GM23338 (cell line): ENCODE measurements around the gene ARL11. TPM values are rescaled to one million over a fixed set of nuclear protein-coding genes. Genes with fewer than 3 reads are reported as not detected.

Experiments used
- ATAC-seq: fragments of 200-7000 bp; cut with Tn5 transposase; 3 replicates; pipeline ENCODE4 v1.9.1; 2020
- DNase-seq: peaks from one replicate; pipeline ENCODE4 v3.0.0-alpha.2; 2015; ENCODE audit warnings: low spot score
- H2AFZ ChIP-seq: fragments of 200-600 bp; sonication (generic); 2 replicates; pipeline ENCODE4 v1.8.0; 2016; ENCODE audit warnings: antibody characterized with exemption, mild to moderate bottlenecking, moderate library complexity
- H3F3A ChIP-seq: fragments of 200-600 bp; sonication (generic); replicated peaks from 2 replicates; pipeline ENCODE4 v1.8.0; 2017; ENCODE audit warnings: antibody characterized with exemption, mixed run types, low read depth
- H3K27ac ChIP-seq: fragments of 200-600 bp; sonication (generic); 2 replicates; pipeline ENCODE4 v1.6.1; 2016; ENCODE audit warnings: low read depth
- H3K27me3 ChIP-seq: fragments of 200-600 bp; sonication (generic); 2 replicates; pipeline ENCODE4 v1.8.0; 2016; ENCODE audit warnings: mild to moderate bottlenecking, mixed run types, moderate library complexity; ENCODE audit not compliant: insufficient read depth
- H3K36me3 ChIP-seq: fragments of 200-600 bp; sonication (generic); 2 replicates; pipeline ENCODE4 v1.8.0; 2016; ENCODE audit warnings: mild to moderate bottlenecking; ENCODE audit not compliant: insufficient read depth
- H3K4me1 ChIP-seq: fragments of 200-600 bp; sonication (generic); 2 replicates; pipeline ENCODE4 v1.8.0; 2016; ENCODE audit warnings: mild to moderate bottlenecking, moderate library complexity; ENCODE audit not compliant: insufficient read depth
- H3K4me2 ChIP-seq: fragments of 200-600 bp; sonication (generic); 2 replicates; pipeline ENCODE4 v1.7.1; 2017; ENCODE audit warnings: mixed run types
- H3K4me3 ChIP-seq: fragments of 200-600 bp; sonication (generic); 2 replicates; pipeline ENCODE4 v1.6.1; 2016; ENCODE audit warnings: mixed run types
- H3K79me2 ChIP-seq: fragments of 200-600 bp; sonication (generic); replicated peaks from 2 replicates; pipeline ENCODE4 v1.8.0; 2017; ENCODE audit warnings: mild to moderate bottlenecking; ENCODE audit not compliant: insufficient read depth
- H3K9me2 ChIP-seq: fragments of 200-600 bp; sonication (generic); 2 replicates; pipeline ENCODE4 v1.8.0; 2017; ENCODE audit not compliant: insufficient read depth
- H4K20me1 ChIP-seq: fragments of 200-600 bp; sonication (generic); replicated peaks from 2 replicates; pipeline ENCODE4 v1.8.0; 2017; ENCODE audit warnings: mild to moderate bottlenecking; ENCODE audit not compliant: insufficient read depth
- H3K27ac Mint-ChIP-seq: 2 replicates; pipeline ENCODE4 v1.8.0; 2020; ENCODE audit warnings: inconsistent platforms, mild to moderate bottlenecking, moderate library complexity, mixed read lengths
- H3K27me3 Mint-ChIP-seq: 3 replicates; pipeline ENCODE4 v1.8.0; 2022; ENCODE audit warnings: low read depth, mild to moderate bottlenecking, moderate library complexity, mixed read lengths, inconsistent platforms; ENCODE audit not compliant: insufficient read depth, poor library complexity
- H3K36me3 Mint-ChIP-seq: 3 replicates; pipeline ENCODE4 v1.8.0; 2021; ENCODE audit warnings: low read depth, mild to moderate bottlenecking, inconsistent platforms, moderate library complexity, mixed read lengths
- H3K4me1 Mint-ChIP-seq: 3 replicates; pipeline ENCODE4 v1.8.0; 2020; ENCODE audit warnings: mild to moderate bottlenecking, inconsistent platforms, mixed read lengths
- H3K4me3 Mint-ChIP-seq: 3 replicates; pipeline ENCODE4 v1.8.0; 2021; ENCODE audit warnings: moderate library complexity, mild to moderate bottlenecking, inconsistent platforms, mixed read lengths
- H3K9me3 Mint-ChIP-seq: 3 replicates; pipeline ENCODE4 v1.8.0; 2020; ENCODE audit warnings: moderate library complexity, mild to moderate bottlenecking, inconsistent platforms, mixed read lengths
- CREB1 ChIP-seq: fragments of 250-450 bp; sonication (Bioruptor Pico); IDR thresholded peaks from 2 replicates; pipeline ENCODE4 v1.5.0; 2020; ENCODE audit warnings: low read depth, mild to moderate bottlenecking, moderate library complexity
- EZH2phosphoT487 ChIP-seq: fragments of 200-600 bp; sonication (generic); IDR thresholded peaks from one replicate; pipeline ENCODE4 v1.8.1; 2018; ENCODE audit warnings: antibody characterized with exemption; ENCODE audit not compliant: unreplicated experiment
- NANOG ChIP-seq: IDR thresholded peaks from 2 replicates; pipeline ENCODE4 v1.6.1; 2016; ENCODE audit warnings: antibody characterized with exemption, borderline replicate concordance
- POLR2AphosphoS5 ChIP-seq: IDR thresholded peaks from 2 replicates; pipeline ENCODE4 v1.6.1; 2016; ENCODE audit warnings: antibody characterized with exemption, low read depth
- ZNF331 ChIP-seq: fragments of 250-450 bp; sonication (Bioruptor Pico); IDR thresholded peaks from 2 replicates; pipeline ENCODE4 v1.5.0; 2020; ENCODE audit warnings: low read depth, mild to moderate bottlenecking, moderate library complexity
- polyA plus RNA-seq: library from polyadenylated mRNA; unstranded; fragments of >200 nt; fragmentation: Nextera tagmentation; extraction: Ambion mirVana; gene quantifications from 2 replicates; pipeline ENCODE4 v1.2.1, GENCODE V29; 2016
- total RNA-seq: library from RNA; depleted of rRNA; stranded (reverse); fragments of >200 nt; shearing (Covaris generic); gene quantifications from 2 replicates; pipeline ENCODE4 v1.2.3, GENCODE V29; 2014
- TF ChIP-seq, protein P1 (sequence below): fragments of 250-450 bp; sonication (Bioruptor Pico); IDR thresholded peaks from 2 replicates; pipeline ENCODE4 v1.5.0; 2020; ENCODE audit warnings: mild to moderate bottlenecking, moderate library complexity
- TF ChIP-seq, protein P2 (sequence below): IDR thresholded peaks from 2 replicates; pipeline ENCODE4 v1.6.1; 2016; ENCODE audit warnings: antibody characterized with exemption
- TF ChIP-seq, protein P3 (sequence below): IDR thresholded peaks from one replicate; pipeline ENCODE4 v1.6.1; 2018; ENCODE audit warnings: antibody characterized with exemption; ENCODE audit not compliant: unreplicated experiment

Gene ARL11
- total and polyA plus RNA-seq, 2 experiments from 2014 or later: 0.32 to 0.52 TPM

DNA sequence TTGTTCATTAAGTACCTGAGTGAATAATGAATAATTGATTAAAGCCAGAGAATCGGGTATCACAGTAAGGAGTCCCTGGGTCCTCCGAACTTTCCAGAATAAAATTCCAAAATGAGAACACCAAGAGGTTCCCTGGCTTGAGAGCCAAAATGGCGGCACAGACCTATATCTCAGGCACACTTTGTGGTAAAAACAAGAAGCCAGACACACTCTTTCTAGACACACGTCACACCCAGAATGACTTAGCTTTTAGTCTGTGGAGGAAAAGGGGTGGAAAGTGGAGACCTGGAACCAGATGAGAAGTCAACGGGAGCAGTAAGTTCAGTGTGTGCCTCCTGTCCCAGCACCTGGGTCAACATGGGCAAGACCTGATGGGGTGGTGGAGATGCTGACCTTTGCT lies 8.4 kb downstream of the ARL11 start (continued):
- TF ChIP-seq, protein P1, sequence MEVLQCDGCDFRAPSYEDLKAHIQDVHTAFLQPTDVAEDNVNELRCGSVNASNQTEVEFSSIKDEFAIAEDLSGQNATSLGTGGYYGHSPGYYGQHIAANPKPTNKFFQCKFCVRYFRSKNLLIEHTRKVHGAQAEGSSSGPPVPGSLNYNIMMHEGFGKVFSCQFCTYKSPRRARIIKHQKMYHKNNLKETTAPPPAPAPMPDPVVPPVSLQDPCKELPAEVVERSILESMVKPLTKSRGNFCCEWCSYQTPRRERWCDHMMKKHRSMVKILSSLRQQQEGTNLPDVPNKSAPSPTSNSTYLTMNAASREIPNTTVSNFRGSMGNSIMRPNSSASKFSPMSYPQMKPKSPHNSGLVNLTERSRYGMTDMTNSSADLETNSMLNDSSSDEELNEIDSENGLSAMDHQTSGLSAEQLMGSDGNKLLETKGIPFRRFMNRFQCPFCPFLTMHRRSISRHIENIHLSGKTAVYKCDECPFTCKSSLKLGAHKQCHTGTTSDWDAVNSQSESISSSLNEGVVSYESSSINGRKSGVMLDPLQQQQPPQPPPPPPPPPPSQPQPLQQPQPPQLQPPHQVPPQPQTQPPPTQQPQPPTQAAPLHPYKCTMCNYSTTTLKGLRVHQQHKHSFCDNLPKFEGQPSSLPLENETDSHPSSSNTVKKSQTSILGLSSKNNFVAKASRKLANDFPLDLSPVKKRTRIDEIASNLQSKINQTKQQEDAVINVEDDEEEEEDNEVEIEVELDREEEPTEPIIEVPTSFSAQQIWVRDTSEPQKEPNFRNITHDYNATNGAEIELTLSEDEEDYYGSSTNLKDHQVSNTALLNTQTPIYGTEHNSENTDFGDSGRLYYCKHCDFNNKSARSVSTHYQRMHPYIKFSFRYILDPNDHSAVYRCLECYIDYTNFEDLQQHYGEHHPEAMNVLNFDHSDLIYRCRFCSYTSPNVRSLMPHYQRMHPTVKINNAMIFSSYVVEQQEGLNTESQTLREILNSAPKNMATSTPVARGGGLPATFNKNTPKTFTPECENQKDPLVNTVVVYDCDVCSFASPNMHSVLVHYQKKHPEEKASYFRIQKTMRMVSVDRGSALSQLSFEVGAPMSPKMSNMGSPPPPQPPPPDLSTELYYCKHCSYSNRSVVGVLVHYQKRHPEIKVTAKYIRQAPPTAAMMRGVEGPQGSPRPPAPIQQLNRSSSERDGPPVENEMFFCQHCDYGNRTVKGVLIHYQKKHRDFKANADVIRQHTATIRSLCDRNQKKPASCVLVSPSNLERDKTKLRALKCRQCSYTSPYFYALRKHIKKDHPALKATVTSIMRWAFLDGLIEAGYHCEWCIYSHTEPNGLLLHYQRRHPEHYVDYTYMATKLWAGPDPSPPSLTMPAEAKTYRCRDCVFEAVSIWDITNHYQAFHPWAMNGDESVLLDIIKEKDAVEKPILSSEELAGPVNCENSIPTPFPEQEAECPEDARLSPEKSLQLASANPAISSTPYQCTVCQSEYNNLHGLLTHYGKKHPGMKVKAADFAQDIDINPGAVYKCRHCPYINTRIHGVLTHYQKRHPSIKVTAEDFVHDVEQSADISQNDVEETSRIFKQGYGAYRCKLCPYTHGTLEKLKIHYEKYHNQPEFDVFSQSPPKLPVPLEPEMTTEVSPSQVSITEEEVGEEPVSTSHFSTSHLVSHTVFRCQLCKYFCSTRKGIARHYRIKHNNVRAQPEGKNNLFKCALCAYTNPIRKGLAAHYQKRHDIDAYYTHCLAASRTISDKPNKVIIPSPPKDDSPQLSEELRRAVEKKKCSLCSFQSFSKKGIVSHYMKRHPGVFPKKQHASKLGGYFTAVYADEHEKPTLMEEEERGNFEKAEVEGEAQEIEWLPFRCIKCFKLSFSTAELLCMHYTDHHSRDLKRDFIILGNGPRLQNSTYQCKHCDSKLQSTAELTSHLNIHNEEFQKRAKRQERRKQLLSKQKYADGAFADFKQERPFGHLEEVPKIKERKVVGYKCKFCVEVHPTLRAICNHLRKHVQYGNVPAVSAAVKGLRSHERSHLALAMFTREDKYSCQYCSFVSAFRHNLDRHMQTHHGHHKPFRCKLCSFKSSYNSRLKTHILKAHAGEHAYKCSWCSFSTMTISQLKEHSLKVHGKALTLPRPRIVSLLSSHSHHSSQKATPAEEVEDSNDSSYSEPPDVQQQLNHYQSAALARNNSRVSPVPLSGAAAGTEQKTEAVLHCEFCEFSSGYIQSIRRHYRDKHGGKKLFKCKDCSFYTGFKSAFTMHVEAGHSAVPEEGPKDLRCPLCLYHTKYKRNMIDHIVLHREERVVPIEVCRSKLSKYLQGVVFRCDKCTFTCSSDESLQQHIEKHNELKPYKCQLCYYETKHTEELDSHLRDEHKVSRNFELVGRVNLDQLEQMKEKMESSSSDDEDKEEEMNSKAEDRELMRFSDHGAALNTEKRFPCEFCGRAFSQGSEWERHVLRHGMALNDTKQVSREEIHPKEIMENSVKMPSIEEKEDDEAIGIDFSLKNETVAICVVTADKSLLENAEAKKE (CRISPR knock-in tag): no peak
- TF ChIP-seq, protein P2, sequence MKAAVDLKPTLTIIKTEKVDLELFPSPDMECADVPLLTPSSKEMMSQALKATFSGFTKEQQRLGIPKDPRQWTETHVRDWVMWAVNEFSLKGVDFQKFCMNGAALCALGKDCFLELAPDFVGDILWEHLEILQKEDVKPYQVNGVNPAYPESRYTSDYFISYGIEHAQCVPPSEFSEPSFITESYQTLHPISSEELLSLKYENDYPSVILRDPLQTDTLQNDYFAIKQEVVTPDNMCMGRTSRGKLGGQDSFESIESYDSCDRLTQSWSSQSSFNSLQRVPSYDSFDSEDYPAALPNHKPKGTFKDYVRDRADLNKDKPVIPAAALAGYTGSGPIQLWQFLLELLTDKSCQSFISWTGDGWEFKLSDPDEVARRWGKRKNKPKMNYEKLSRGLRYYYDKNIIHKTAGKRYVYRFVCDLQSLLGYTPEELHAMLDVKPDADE: no peak
- no peak for TF ChIP-seq CREB1

DNA sequence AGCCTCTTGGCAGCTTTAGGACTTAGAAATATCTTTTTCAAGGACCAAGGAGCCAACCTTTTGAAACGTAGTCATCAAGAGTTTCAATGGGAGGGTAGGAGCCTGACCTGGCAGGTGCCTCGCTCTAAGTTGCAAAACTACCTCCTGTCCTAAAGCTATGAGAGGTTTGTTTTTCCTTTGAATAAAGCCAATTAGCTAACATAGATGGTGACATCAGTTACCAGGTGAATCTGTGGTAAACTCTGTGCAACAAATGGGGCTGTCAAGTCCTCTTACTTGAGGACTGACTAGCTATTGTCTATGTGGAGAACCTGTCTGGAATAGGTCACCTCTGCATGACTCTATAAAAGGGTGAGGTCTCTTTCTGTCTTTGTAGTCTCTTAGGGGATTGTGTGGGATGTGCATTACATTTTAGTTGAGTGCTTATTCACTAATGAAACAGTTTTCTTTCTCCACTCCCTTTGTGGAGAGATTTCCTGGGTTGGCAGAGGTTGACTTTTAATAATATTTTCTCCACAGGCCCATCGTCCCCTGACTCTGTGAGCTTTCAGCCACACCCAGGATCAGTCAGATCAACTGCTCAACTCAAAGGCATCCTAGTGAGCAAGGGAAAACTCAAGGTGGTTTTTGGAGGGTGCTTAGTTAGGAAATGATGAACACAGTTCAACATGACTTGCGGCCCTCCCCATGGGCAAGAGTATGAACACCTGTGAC lies 9.9 kb downstream of the ARL11 start:
- Mint-ChIP-seq H3K27ac (no peak overlapping the region), H3K27me3 (peaks cover 1% of the 10 kb centered on the region), H3K36me3 (0 out of 3 replicates have a peak, but pooled peaks cover 4% of the 10 kb centered on the region), H3K9me3 (no peaks in the 10 kb centered on the region), H3K4me1 (peaks cover 25% of the 10 kb centered on the region), H3K4me3 (no peak overlapping the region)
- peaks cover 14% of the 10 kb centered on the region; the same call in 1 of the 2 replicates for H3K4me1 ChIP-seq
- H3K4me3 ChIP-seq: no peak overlapping the region
- no peak overlapping the region for H2AFZ ChIP-seq
- H3K4me2 ChIP-seq: no peak overlapping the region
- no peaks in the 10 kb centered on the region for H4K20me1 ChIP-seq
- H3K79me2 ChIP-seq: no peaks in the 10 kb centered on the region
- H3K27me3 ChIP-seq: no peaks in the 10 kb centered on the region
- H3K9me2 ChIP-seq: peaks cover 10% of the 10 kb centered on the region; the same call in 1 of the 2 replicates
- H3K36me3 ChIP-seq: no peaks in the 10 kb centered on the region
- H3K27ac ChIP-seq: no peak overlapping the region
- DNase-seq (no peak), ATAC-seq (no peak)
- 0 out of 2 replicates have a peak, but pooled peaks cover 6% of the 10 kb centered on the region for H3F3A ChIP-seq
- TF ChIP-seq NANOG: no peak
- TF ChIP-seq POLR2AphosphoS5: no peak
- TF ChIP-seq CREB1: no peak
- TF ChIP-seq EZH2phosphoT487: no peak
- TF ChIP-seq, protein P3, sequence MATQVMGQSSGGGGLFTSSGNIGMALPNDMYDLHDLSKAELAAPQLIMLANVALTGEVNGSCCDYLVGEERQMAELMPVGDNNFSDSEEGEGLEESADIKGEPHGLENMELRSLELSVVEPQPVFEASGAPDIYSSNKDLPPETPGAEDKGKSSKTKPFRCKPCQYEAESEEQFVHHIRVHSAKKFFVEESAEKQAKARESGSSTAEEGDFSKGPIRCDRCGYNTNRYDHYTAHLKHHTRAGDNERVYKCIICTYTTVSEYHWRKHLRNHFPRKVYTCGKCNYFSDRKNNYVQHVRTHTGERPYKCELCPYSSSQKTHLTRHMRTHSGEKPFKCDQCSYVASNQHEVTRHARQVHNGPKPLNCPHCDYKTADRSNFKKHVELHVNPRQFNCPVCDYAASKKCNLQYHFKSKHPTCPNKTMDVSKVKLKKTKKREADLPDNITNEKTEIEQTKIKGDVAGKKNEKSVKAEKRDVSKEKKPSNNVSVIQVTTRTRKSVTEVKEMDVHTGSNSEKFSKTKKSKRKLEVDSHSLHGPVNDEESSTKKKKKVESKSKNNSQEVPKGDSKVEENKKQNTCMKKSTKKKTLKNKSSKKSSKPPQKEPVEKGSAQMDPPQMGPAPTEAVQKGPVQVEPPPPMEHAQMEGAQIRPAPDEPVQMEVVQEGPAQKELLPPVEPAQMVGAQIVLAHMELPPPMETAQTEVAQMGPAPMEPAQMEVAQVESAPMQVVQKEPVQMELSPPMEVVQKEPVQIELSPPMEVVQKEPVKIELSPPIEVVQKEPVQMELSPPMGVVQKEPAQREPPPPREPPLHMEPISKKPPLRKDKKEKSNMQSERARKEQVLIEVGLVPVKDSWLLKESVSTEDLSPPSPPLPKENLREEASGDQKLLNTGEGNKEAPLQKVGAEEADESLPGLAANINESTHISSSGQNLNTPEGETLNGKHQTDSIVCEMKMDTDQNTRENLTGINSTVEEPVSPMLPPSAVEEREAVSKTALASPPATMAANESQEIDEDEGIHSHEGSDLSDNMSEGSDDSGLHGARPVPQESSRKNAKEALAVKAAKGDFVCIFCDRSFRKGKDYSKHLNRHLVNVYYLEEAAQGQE: no peak
- no peak for TF ChIP-seq ZNF331
